Measurements from ENCODE around the gene RAD21L1. TPM values are rescaled to one million over a fixed set of nuclear protein-coding genes. Genes with fewer than 3 reads are reported as not detected.
"Not testable (repeated sequence)": the region's sequence is repeated elsewhere in the genome, so short reads cannot be mapped to it uniquely, and the experiment has no call there.

The RAD21L1 gene
- total RNA-seq, 1 donor from 2014 or later: not detected

DNA sequence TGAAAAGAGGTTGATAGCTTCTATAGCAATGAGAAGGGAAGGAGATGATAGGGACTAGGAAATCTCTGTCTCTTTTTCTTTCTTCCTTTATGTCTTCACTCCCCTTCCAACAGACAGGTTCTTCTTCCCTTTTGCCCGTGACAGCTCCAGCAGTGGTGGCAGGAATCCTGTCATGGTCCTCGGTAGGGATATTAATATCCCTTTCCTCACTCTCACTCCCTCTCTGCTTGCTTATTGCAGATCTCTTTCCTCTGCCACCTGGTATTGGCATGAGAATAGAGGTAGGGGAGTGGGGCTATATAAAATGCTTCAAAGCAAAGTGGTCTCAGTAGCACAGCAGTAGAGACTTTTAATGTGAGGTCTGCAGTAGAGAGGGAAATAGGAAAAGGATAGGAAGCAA, 19.7 kb downstream of the RAD21L1 start:
- Mint-ChIP-seq H3K4me1 (ENCODE audit: low read depth) (no peaks in the 10 kb centered on the region), H3K4me3 (ENCODE audit: low read depth) (no peak overlapping the region), H3K27me3 (peaks cover 11% of the 10 kb centered on the region), H3K9me3 (ENCODE audit: low read depth) (no peaks in the 10 kb centered on the region), H3K36me3 (ENCODE audit: insufficient read depth) (no peaks in the 10 kb centered on the region), H3K27ac (no peak overlapping the region)
- DNase-seq (ENCODE audit: low spot score, unreplicated experiment): no peak
- TF ChIP-seq, protein P1, sequence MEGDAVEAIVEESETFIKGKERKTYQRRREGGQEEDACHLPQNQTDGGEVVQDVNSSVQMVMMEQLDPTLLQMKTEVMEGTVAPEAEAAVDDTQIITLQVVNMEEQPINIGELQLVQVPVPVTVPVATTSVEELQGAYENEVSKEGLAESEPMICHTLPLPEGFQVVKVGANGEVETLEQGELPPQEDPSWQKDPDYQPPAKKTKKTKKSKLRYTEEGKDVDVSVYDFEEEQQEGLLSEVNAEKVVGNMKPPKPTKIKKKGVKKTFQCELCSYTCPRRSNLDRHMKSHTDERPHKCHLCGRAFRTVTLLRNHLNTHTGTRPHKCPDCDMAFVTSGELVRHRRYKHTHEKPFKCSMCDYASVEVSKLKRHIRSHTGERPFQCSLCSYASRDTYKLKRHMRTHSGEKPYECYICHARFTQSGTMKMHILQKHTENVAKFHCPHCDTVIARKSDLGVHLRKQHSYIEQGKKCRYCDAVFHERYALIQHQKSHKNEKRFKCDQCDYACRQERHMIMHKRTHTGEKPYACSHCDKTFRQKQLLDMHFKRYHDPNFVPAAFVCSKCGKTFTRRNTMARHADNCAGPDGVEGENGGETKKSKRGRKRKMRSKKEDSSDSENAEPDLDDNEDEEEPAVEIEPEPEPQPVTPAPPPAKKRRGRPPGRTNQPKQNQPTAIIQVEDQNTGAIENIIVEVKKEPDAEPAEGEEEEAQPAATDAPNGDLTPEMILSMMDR (IDR thresholded peaks at IDR 0.05; ENCODE audit: unreplicated experiment): no peak

DNA sequence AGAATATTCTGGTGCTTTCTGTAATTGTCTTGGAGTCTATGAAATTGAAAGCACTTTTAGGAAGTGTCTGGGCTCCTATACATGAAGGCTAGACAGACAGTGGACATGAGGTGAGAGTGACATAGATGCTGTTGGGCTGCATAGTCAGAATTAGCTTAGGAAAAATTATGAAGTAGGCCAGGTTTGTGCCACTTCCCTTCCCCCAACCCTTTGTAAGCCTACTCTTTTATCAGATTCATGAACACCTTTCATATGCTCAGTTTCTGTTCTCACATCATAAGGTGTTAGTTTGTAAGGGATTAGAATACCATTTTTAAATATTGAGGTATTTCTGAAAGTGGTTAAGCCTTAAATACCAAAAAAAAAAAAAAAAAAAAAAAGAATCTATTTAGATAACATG, 21.8 kb downstream of the RAD21L1 start:
- peaks cover 14% of the 10 kb centered on the region for H3K27me3 Mint-ChIP-seq
- H3K9me3 Mint-ChIP-seq (ENCODE audit: low read depth): no peaks in the 10 kb centered on the region
- no peak for DNase-seq (ENCODE audit: low spot score, unreplicated experiment)
- H3K4me1 Mint-ChIP-seq (ENCODE audit: low read depth): no peaks in the 10 kb centered on the region
- TF ChIP-seq, protein P1 (IDR thresholded peaks at IDR 0.05; ENCODE audit: unreplicated experiment): no peak
- no peaks in the 10 kb centered on the region for H3K36me3 Mint-ChIP-seq (ENCODE audit: insufficient read depth)
- no peak overlapping the region for H3K4me3 Mint-ChIP-seq (ENCODE audit: low read depth)
- no peak overlapping the region for H3K27ac Mint-ChIP-seq

DNA sequence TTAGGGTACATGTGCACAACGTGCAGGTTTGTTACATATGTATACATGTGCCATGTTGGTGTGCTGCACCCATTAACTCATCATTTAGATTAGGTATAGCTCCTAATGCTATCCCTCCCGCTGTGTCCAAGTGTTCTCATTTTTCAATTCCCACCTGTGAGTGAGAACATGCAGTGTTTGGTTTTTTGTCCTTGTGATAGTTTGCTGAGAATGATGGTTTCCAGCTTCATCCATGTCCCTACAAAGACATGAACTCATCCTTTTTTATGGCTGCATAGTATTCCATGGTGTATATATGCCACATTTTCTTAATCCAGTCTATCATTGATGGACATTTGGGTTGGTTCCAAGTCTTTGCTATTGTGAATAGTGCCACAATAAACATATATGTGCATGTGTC, 24.4 kb downstream of the RAD21L1 start:
- H3K4me3 Mint-ChIP-seq (ENCODE audit: low read depth); H3K4me1 Mint-ChIP-seq (ENCODE audit: low read depth); DNase-seq (ENCODE audit: low spot score, unreplicated experiment); H3K27ac Mint-ChIP-seq; H3K36me3 Mint-ChIP-seq (ENCODE audit: insufficient read depth); H3K9me3 Mint-ChIP-seq (ENCODE audit: low read depth): not testable (repeated sequence)
- peaks cover 16% of the 10 kb centered on the region for H3K27me3 Mint-ChIP-seq

DNA sequence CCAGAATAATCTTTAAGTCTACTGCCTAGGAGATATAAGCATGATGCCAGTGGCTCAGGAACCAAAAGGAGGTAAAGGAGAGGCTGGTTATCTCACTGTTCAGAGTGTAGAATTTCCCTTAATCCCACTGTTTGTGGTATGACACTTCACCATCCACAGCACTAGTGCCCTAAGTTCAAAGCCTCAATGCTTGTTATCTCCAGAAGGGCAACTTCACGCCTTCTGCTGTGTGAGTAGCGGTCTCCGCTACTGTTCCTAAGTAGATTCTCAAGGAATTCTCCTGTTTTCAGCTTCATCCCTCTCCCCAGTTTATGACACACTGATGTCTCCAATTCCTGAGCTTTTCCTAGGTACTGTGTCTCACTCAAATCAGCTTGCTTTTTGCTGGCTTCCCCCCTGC, 26.6 kb downstream of the RAD21L1 start:
- Mint-ChIP-seq H3K36me3 (ENCODE audit: insufficient read depth) (no peaks in the 10 kb centered on the region), H3K9me3 (ENCODE audit: low read depth) (no peaks in the 10 kb centered on the region), H3K27me3 (peaks cover 14% of the 10 kb centered on the region)

DNA sequence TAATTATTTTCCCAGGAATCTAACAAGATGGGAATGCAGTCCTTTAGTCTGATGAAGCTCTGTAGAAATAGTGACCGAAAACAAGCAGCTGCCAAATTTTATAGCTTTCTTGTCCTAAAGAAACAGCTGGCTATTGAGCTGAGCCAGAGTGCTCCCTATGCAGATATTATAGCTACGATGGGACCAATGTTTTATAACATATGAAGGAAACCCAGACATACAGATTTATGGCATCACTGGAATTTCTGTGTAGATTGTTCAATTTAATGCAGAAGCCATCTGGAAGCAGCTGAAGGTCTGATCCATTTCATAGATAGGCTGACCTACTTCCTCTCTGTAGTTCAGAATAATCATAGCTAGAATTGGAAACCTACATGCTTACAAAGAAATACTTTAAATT, 28.4 kb downstream of the RAD21L1 start:
- no peaks in the 10 kb centered on the region for H3K9me3 Mint-ChIP-seq (ENCODE audit: low read depth)
- TF ChIP-seq, protein P1 (IDR thresholded peaks at IDR 0.05; ENCODE audit: unreplicated experiment): no peak
- H3K4me3 Mint-ChIP-seq (ENCODE audit: low read depth): no peak overlapping the region
- H3K27ac Mint-ChIP-seq: no peak overlapping the region
- no peaks in the 10 kb centered on the region for H3K36me3 Mint-ChIP-seq (ENCODE audit: insufficient read depth)
- no peak for DNase-seq (ENCODE audit: low spot score, unreplicated experiment)
- H3K27me3 Mint-ChIP-seq: peaks cover 14% of the 10 kb centered on the region
- H3K4me1 Mint-ChIP-seq (ENCODE audit: low read depth): no peaks in the 10 kb centered on the region

More for the DNA sequence above, 26.6 kb downstream of the RAD21L1 start:
- TF ChIP-seq, protein P1 (IDR thresholded peaks at IDR 0.05; ENCODE audit: unreplicated experiment): no peak
- H3K4me1 Mint-ChIP-seq (ENCODE audit: low read depth): no peaks in the 10 kb centered on the region
- DNase-seq (ENCODE audit: low spot score, unreplicated experiment): no peak
- H3K4me3 Mint-ChIP-seq (ENCODE audit: low read depth): no peak overlapping the region
- H3K27ac Mint-ChIP-seq: no peak overlapping the region

DNA sequence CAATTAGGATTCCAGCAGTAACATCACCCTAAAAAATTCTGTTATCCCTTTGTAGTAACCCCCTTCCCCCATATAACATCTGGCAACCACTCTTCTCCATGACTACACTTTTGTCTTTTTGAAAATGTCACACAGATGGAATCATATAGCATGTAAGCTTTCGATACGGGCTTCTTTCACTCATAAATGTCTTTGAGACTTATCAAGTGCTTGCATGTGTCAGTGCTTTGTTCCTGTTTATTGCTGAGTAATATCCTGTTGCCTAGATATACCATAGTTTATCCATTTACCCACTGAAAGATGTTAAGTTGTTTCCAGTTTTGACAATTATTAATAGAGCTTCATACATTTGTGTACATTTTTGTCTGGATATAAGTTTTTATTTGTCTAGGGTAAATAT, 29.8 kb downstream of the RAD21L1 start:
- TF ChIP-seq, protein P1 (IDR thresholded peaks at IDR 0.05; ENCODE audit: unreplicated experiment): no peak
- no peak overlapping the region for H3K27ac Mint-ChIP-seq
- peaks cover 14% of the 10 kb centered on the region for H3K27me3 Mint-ChIP-seq
- H3K4me3 Mint-ChIP-seq (ENCODE audit: low read depth): no peak overlapping the region
- DNase-seq (ENCODE audit: low spot score, unreplicated experiment): no peak
- no peaks in the 10 kb centered on the region for H3K4me1 Mint-ChIP-seq (ENCODE audit: low read depth)
- no peaks in the 10 kb centered on the region for H3K9me3 Mint-ChIP-seq (ENCODE audit: low read depth)
- no peaks in the 10 kb centered on the region for H3K36me3 Mint-ChIP-seq (ENCODE audit: insufficient read depth)
